ENCODE data around the gene PNPLA3.

DNA sequence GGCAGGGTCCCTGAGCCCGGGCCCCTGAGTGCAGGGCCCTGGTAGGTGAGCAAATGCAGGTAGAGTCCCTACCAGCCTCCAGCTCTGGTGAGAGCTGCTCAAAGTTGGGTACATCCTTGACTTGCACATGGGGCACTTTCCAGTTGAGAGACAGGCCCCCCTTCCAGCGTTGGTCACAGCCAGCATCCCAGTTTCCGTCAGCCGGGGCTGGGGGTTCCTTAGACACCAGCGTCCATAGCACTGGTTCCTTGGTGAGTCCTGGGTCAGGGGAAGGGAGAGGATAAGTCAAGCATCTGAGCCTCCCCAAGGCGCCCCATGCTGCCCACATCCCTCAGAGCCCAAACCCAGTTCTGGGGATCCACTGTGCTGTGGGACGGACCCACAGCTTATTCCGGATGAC is 37.4 kb upstream of the PNPLA3 start:
- TF ChIP-seq CTCF (IDR thresholded peaks at IDR 0.05): no peak
- no peak for TF ChIP-seq POLR2A (IDR thresholded peaks at IDR 0.05)
